GM19397 (cell line): ENCODE measurements around the gene DEPDC5.
"Not testable (repeated sequence)": the region's sequence is repeated elsewhere in the genome, so short reads cannot be mapped to it uniquely, and the experiment has no call there.

Experiments used
- ATAC-seq: cut with Tn5 transposase; IDR thresholded peaks from one replicate; pipeline ENCODE4 v1.9.1; 2021; ENCODE audit warnings: mild to moderate bottlenecking, moderate library complexity; ENCODE audit not compliant: unreplicated experiment

The DEPDC5 gene

GRCh38 chr22:31748490-31748889 lies 5.3 kb upstream of the DEPDC5 start:
- no peak for ATAC-seq

GRCh38 chr22:31749636-31750364 lies 4.0 kb upstream of the DEPDC5 start, which contains the start of gene PRR14L:
TSS of gene PRR14L (minus strand) at chr22:31750132. CDS start at chr22:31738860, 11,272 bp downstream.
- peak; percentile 71 for ATAC-seq

- ATAC-seq, result no peak
These were observed 3.2 kb upstream of the DEPDC5 start for GRCh38 chr22:31750365-31751284.

- ATAC-seq, result no peak
These were observed 1.5 kb upstream of the DEPDC5 start for GRCh38 chr22:31752096-31752847.

GRCh38 chr22:31753005-31753633 lies 700 bp upstream of the DEPDC5 start:
- peak; percentile 10 for ATAC-seq

GRCh38 chr22:31754813-31755212 lies 994 bp downstream of the DEPDC5 start:
- ATAC-seq, result no peak

GRCh38 chr22:31757265-31757664 lies 3.4 kb downstream of the DEPDC5 start:
- no peak for ATAC-seq

GRCh38 chr22:31758860-31759259 lies 5.0 kb downstream of the DEPDC5 start:
- ATAC-seq, result not testable (repeated sequence)

GRCh38 chr22:31764785-31765184 lies 11.0 kb downstream of the DEPDC5 start:
- ATAC-seq, result no peak

GRCh38 chr22:31768422-31769059 lies 14.7 kb downstream of the DEPDC5 start:
- ATAC-seq, result no peak

- ATAC-seq, result no peak
These were observed 19.6 kb downstream of the DEPDC5 start for GRCh38 chr22:31773416-31773815.

- ATAC-seq, result no peak
These were observed 22.4 kb downstream of the DEPDC5 start for GRCh38 chr22:31776231-31776630.

GRCh38 chr22:31789803-31790202 lies 36.0 kb downstream of the DEPDC5 start:
- ATAC-seq, result no peak

GRCh38 chr22:31790240-31790639 lies 36.4 kb downstream of the DEPDC5 start:
- ATAC-seq, result no peak

GRCh38 chr22:31799358-31799757 lies 45.5 kb downstream of the DEPDC5 start:
- ATAC-seq, result not testable (repeated sequence)

GRCh38 chr22:31800065-31800464 lies 46.2 kb downstream of the DEPDC5 start:
- ATAC-seq, result no peak

- ATAC-seq, result not testable (repeated sequence)
These were observed 47.0 kb downstream of the DEPDC5 start for GRCh38 chr22:31800861-31801260.

GRCh38 chr22:31802575-31802974 lies 48.8 kb downstream of the DEPDC5 start:
- no peak for ATAC-seq

- no peak for ATAC-seq
These were observed 52.9 kb downstream of the DEPDC5 start for GRCh38 chr22:31806751-31807150.

GRCh38 chr22:31812977-31813605 lies 59.3 kb downstream of the DEPDC5 start:
- ATAC-seq, result no peak
